Thoracic aorta (tissue), 2 donors: ENCODE data around the gene ANKUB1. TPM values are rescaled to one million over a fixed set of nuclear protein-coding genes. Genes with fewer than 3 reads are reported as not detected.

Experiments used
- ATAC-seq: fragments of 150-250 bp; one replicate; pipeline ENCODE4 v1.8.0; 2017; ENCODE audit warnings: low read depth; ENCODE audit not compliant: insufficient number of reproducible peaks, low FRiP score
- DNase-seq: peaks from one replicate; pipeline ENCODE4 v3.0.0-alpha.2; 2020; ENCODE audit warnings: low spot score
- H3K27ac ChIP-seq, 2 donors: fragments of 200-600 bp; sonication (generic); 1 replicate in 1 of 2; 2 replicates in 1 of 2; pipeline ENCODE4 v1.5.1; 2016; ENCODE audit warnings: mild to moderate bottlenecking in 2 of 2, moderate library complexity in 2 of 2
- H3K27me3 ChIP-seq: fragments of 200-600 bp; sonication (generic); replicated peaks from 2 replicates; pipeline ENCODE4 v1.6.0; 2016; ENCODE audit warnings: mild to moderate bottlenecking; ENCODE audit not compliant: insufficient read depth
- H3K36me3 ChIP-seq: fragments of 200-600 bp; sonication (generic); one replicate; pipeline ENCODE4 v1.5.1; 2016
- H3K4me1 ChIP-seq, 2 donors: fragments of 200-600 bp; sonication (generic); 1 replicate in 1 of 2; 2 replicates in 1 of 2; pipeline versions ENCODE4 v1.5.1 to v1.6.0; 2016; ENCODE audit warnings: low read depth in 2 of 2, mild to moderate bottlenecking in 1 of 2; ENCODE audit not compliant: control insufficient read depth in 1 of 2
- H3K4me3 ChIP-seq: fragments of 200-600 bp; sonication (generic); 2 replicates; pipeline ENCODE4 v1.5.1; 2016; ENCODE audit warnings: mild to moderate bottlenecking
- H3K9me3 ChIP-seq: fragments of 200-600 bp; sonication (generic); 2 replicates; pipeline ENCODE4 v1.5.1; 2016
- total RNA-seq, 2 donors: library from RNA; depleted of rRNA; stranded (reverse); fragments of >200 nt; gene quantifications; one replicate each; pipeline versions ENCODE4 v1.1.0 to v1.2.3, GENCODE V29; 2016
- TF ChIP-seq, protein P1 (sequence below): fragments of 200-600 bp; sonication (generic); IDR thresholded peaks from one replicate; pipeline ENCODE4 v1.5.1; 2019; ENCODE audit warnings: antibody characterized with exemption

Gene ANKUB1
- total RNA-seq, 2 donors from 2014 or later, result 0.81 TPM; not detected in 1

GRCh38 chr3:149781741-149782140 lies 10.6 kb downstream of the ANKUB1 start:
- Histone ChIP-seq H3K4me1 (peaks cover 6 to 15% of the 10 kb centered on the region in 2 donors), H3K36me3 (no peaks in the 10 kb centered on the region), H3K27me3 (no peaks in the 10 kb centered on the region), H3K4me3 (no peak overlapping the region), H3K27ac (no peak overlapping the region), H3K9me3 (no peaks in the 10 kb centered on the region)
- TF ChIP-seq, protein P1, sequence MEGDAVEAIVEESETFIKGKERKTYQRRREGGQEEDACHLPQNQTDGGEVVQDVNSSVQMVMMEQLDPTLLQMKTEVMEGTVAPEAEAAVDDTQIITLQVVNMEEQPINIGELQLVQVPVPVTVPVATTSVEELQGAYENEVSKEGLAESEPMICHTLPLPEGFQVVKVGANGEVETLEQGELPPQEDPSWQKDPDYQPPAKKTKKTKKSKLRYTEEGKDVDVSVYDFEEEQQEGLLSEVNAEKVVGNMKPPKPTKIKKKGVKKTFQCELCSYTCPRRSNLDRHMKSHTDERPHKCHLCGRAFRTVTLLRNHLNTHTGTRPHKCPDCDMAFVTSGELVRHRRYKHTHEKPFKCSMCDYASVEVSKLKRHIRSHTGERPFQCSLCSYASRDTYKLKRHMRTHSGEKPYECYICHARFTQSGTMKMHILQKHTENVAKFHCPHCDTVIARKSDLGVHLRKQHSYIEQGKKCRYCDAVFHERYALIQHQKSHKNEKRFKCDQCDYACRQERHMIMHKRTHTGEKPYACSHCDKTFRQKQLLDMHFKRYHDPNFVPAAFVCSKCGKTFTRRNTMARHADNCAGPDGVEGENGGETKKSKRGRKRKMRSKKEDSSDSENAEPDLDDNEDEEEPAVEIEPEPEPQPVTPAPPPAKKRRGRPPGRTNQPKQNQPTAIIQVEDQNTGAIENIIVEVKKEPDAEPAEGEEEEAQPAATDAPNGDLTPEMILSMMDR, result no peak
- DNase-seq (no peak), ATAC-seq (no peak)

- H3K4me3 ChIP-seq, result no peak overlapping the region
- TF ChIP-seq, protein P1, result no peak
- ATAC-seq, result no peak
- no peak overlapping the region for H3K27ac ChIP-seq
- H3K4me1 ChIP-seq, result peaks cover 6 to 15% of the 10 kb centered on the region in 2 donors
- DNase-seq, result no peak
- no peaks in the 10 kb centered on the region for H3K27me3 ChIP-seq
- H3K9me3 ChIP-seq, result no peaks in the 10 kb centered on the region
- H3K36me3 ChIP-seq, result no peaks in the 10 kb centered on the region
Measured at GRCh38 chr3:149781211-149781610, 11.1 kb downstream of the ANKUB1 start.

DNA sequence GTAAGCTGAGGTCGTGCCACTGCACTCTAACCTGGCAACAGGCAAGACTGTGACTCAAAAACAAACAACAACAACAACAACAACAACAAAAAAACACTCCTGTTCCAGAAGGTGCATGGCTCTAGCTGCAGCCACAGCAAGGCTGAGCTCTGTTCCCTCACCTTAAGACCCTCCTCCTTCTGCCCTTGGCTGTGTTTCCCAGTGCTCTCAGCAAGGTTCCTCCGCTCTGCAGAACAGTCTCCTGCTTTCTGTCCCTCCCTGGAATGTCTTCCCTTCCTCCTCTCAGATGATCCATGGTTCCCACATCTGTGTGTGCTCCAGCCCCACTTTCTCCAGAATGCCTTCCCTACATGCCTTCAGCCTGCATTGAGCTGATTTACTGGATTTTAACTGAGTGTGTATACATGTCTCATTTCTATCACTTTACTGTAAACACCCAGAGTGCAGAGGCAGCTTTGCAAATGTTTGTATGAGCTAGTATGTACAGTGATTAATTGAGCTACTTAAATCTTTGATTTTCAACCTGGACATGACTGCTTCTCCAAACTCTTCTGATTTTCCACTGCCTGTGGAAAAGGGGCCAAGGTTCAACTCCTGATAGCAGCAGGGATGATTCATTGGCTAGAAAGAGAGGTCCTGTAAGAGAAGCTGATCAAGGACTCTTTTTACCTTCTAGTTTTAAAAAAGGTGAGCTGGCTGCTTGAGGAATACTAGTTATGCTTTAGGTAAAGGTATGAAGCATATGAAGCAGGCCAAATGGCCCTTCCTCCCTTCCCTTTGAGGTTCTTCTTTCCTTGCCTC lies 14.7 kb downstream of the ANKUB1 start:
- no peaks in the 10 kb centered on the region for H3K4me1 ChIP-seq
- H3K4me3 ChIP-seq, result no peak overlapping the region
- DNase-seq (no peak), ATAC-seq (no peak)
- no peaks in the 10 kb centered on the region for H3K27me3 ChIP-seq
- no peaks in the 10 kb centered on the region for H3K36me3 ChIP-seq
- TF ChIP-seq, protein P1, result no peak
- H3K9me3 ChIP-seq, result no peaks in the 10 kb centered on the region
- H3K27ac ChIP-seq, result no peak overlapping the region

- H3K9me3 ChIP-seq, result no peaks in the 10 kb centered on the region
- TF ChIP-seq, protein P1, result no peak
- ATAC-seq (no peak), DNase-seq (no peak)
- no peak overlapping the region for H3K4me3 ChIP-seq
- H3K27me3 ChIP-seq, result no peaks in the 10 kb centered on the region
- H3K36me3 ChIP-seq, result no peaks in the 10 kb centered on the region
- no peak overlapping the region for H3K27ac ChIP-seq
- H3K4me1 ChIP-seq, result no peaks in the 10 kb centered on the region
Measured at GRCh38 chr3:149776170-149776569, 16.2 kb downstream of the ANKUB1 start.

GRCh38 chr3:149772861-149773260 lies 19.5 kb downstream of the ANKUB1 start:
- TF ChIP-seq, protein P1, result no peak
- H3K27ac ChIP-seq, result no peak overlapping the region
- no peaks in the 10 kb centered on the region for H3K4me1 ChIP-seq
- no peak for DNase-seq
- no peaks in the 10 kb centered on the region for H3K9me3 ChIP-seq
- no peak for ATAC-seq
- H3K4me3 ChIP-seq, result no peak overlapping the region
- H3K36me3 ChIP-seq, result no peaks in the 10 kb centered on the region
- no peaks in the 10 kb centered on the region for H3K27me3 ChIP-seq
